OCI-LY7 (cell line): Measurements from ENCODE around the gene RAN.

Source experiments
- CTCF ChIP-seq: fragments of 200-600 bp; sonication (generic); conservative IDR thresholded peaks from 2 replicates; pipeline ENCODE4 v1.5.1; 2014; ENCODE audit warnings: mild to moderate bottlenecking, antibody characterized with exemption, low read length, moderate library complexity, mixed read lengths
- EZH2phosphoT487 ChIP-seq: fragments of 200-600 bp; sonication (generic); IDR thresholded peaks from 2 replicates; pipeline ENCODE4 v1.6.1; 2018; ENCODE audit warnings: low read depth, borderline replicate concordance, mild to moderate bottlenecking, mixed run types, antibody characterized with exemption, low read length, moderate library complexity, mixed read lengths

GRCh38 chr12:130911193-130911592 lies 39.3 kb downstream of the RAN start:
- TF ChIP-seq CTCF (no peak), EZH2phosphoT487 (no peak)
